ENCODE results near the gene TRPM3.

- TF ChIP-seq CTCF (IDR thresholded peaks at IDR 0.05 in 8 of 11, conservative IDR thresholded peaks at IDR 0.05 in 3 of 11) (no peak), POLR2A (IDR thresholded peaks at IDR 0.05) (no peak)
These were observed 543.8 kb downstream of the TRPM3 start for GRCh38 chr9:70577671-70578070.

Measured in spleen (tissue), 7 donors.